K562 (cell line): ENCODE results near the gene RNF43. TPM values are rescaled to one million over a fixed set of nuclear protein-coding genes. Genes with fewer than 3 reads are reported as not detected.

Experiments used
- CEBPG ChIP-seq, 3 experiments: fragments of 200-800 bp in 1 of 3; sonication (Bioruptor generic) in 1 of 3; sonication (generic) in 1 of 3; formaldehyde crosslinking in 1 of 3; IDR thresholded peaks in 2 of 3; conservative IDR thresholded peaks in 1 of 3; 2 replicates each; pipeline versions ENCODE4 v1.6.1 to v1.8.0; 2016 to 2022; ENCODE audit warnings: missing compliant biosample characterization in 2 of 3, missing genetic modification characterization in 2 of 3, mild to moderate bottlenecking in 1 of 3, missing genetic modification reagents in 1 of 3
- HDAC6 ChIP-seq: IDR thresholded peaks from 2 replicates; pipeline ENCODE4 v1.6.1; 2012; ENCODE audit warnings: low read depth, mild to moderate bottlenecking, control low read depth, inconsistent platforms, low read length, moderate library complexity
- HSF4 ChIP-seq: fragments of 250-450 bp; sonication (Bioruptor Pico); IDR thresholded peaks from 2 replicates; pipeline ENCODE4 v2.1.2; 2022; ENCODE audit warnings: mild to moderate bottlenecking, moderate library complexity, borderline replicate concordance
- LARP7 ChIP-seq: fragments of 450-650 bp; IDR thresholded peaks from 2 replicates; pipeline ENCODE4 v1.6.1; 2016
- MAFG ChIP-seq: fragments of 450-650 bp; conservative IDR thresholded peaks from 2 replicates; pipeline ENCODE4 v1.6.1; 2016; ENCODE audit warnings: missing genetic modification characterization, missing compliant biosample characterization
- MED1 ChIP-seq: sonication (generic); formaldehyde crosslinking; IDR thresholded peaks from 2 replicates; pipeline ENCODE4 v1.8.1; 2023; ENCODE audit warnings: missing genetic modification reagents, borderline replicate concordance
- NCOR1 ChIP-seq: fragments of 450-650 bp; IDR thresholded peaks from 2 replicates; pipeline ENCODE4 v1.6.1; 2016; ENCODE audit warnings: mild to moderate bottlenecking, moderate library complexity
- PCBP2 ChIP-seq: fragments of 200-400 bp; formaldehyde crosslinking; IDR thresholded peaks from 2 replicates; pipeline ENCODE4 v1.6.1; 2018; ENCODE audit warnings: low read length, low read depth, mild to moderate bottlenecking, moderate library complexity; ENCODE audit not compliant: poor library complexity, severe bottlenecking
- PRMT5 ChIP-seq: sonication (generic); formaldehyde crosslinking; IDR thresholded peaks from 2 replicates; pipeline ENCODE4 v1.5.0; 2020; ENCODE audit warnings: missing genetic modification reagents
- SPI1 ChIP-seq: IDR thresholded peaks from 2 replicates; pipeline ENCODE4 v1.6.1; 2011; ENCODE audit warnings: low read depth, low read length, control low read depth, borderline replicate concordance
- TARDBP ChIP-seq: fragments of 450-650 bp; IDR thresholded peaks from 2 replicates; pipeline ENCODE4 v1.6.1; 2016
- YBX1 ChIP-seq: fragments of 450-650 bp; IDR thresholded peaks from 2 replicates; pipeline ENCODE4 v1.7.1; 2016; ENCODE audit warnings: mild to moderate bottlenecking
- ZNF263 ChIP-seq: sonication (generic); formaldehyde crosslinking; IDR thresholded peaks from 2 replicates; pipeline ENCODE4 v1.8.0; 2022; ENCODE audit warnings: mild to moderate bottlenecking, missing genetic modification reagents, borderline replicate concordance
- ZNF511 ChIP-seq: sonication (generic); formaldehyde crosslinking; IDR thresholded peaks from 2 replicates; pipeline ENCODE4 v1.8.0; 2022; ENCODE audit warnings: mild to moderate bottlenecking, missing genetic modification reagents
- ZSCAN29 ChIP-seq: fragments of 450-650 bp; IDR thresholded peaks from 2 replicates; pipeline ENCODE4 v1.6.1; 2017
- polyA plus RNA-seq, 8 experiments: library from polyadenylated mRNA; depleted of rRNA in 4 of 8; stranded (reverse) in 5 of 8; unstranded in 3 of 8; fragments of >200 nt; fragmentation: Nextera tagmentation in 2 of 8; fragmentation: Illumina TruSeq in 1 of 8; extraction: Ambion mirVana in 2 of 8; extraction: Trizol in 1 of 8; gene quantifications; 2 replicates each; pipeline versions ENCODE4 v1.2.1 to v1.2.3, GENCODE V29; 2011 to 2014; ENCODE audit warnings: inconsistent platforms in 1 of 8, missing spikeins in 1 of 8
- total RNA-seq, 7 experiments: library from RNA; depleted of rRNA in 6 of 7; stranded (reverse); fragments of >200 nt in 6 of 7; fragmentation: Illumina TruSeq in 2 of 7; extraction: Trizol in 2 of 7; gene quantifications; 2 replicates each; pipeline versions ENCODE4 v1.2.1 to v1.2.3, GENCODE V29; 2011 to 2021; ENCODE audit warnings: low replicate concordance in 1 of 7
- TF ChIP-seq, protein P1 (sequence below): fragments of 250-450 bp; sonication (Bioruptor Pico); IDR thresholded peaks from 2 replicates; pipeline ENCODE4 v1.9.0; 2021; ENCODE audit warnings: mild to moderate bottlenecking, inconsistent platforms
- TF ChIP-seq, protein P2 (sequence below), 2 experiments: fragments of 450-650 bp in 1 of 2; sonication (generic) in 1 of 2; formaldehyde crosslinking; conservative IDR thresholded peaks; 2 replicates each; pipeline versions ENCODE4 v1.4.0 to v1.8.1; 2020 to 2022; ENCODE audit warnings: mild to moderate bottlenecking in 1 of 2, missing genetic modification reagents in 1 of 2

Gene RNF43
- total and polyA plus RNA-seq, 9 of the 15 experiments (the other 6 are each of a cell fraction or from before 2014, with no cell fraction given), result 0.29 to 2.7 (median 1.4) TPM

- TF ChIP-seq SPI1 (no peak), LARP7 (no peak), TARDBP (no peak), PCBP2 (no peak), HDAC6 (no peak), YBX1 (no peak), ZNF263 (CRISPR knock-in tag) (no peak), PRMT5 (CRISPR knock-in tag) (no peak), CEBPG (CRISPR knock-in tag; IDR thresholded peaks at IDR 0.05) (no peak), CEBPG (tag; conservative IDR thresholded peaks at IDR 0.05 in 1 of 2, IDR thresholded peaks at IDR 0.05 in 1 of 2) (no peak), ZSCAN29 (no peak), MAFG (tag) (no peak), ZNF511 (CRISPR knock-in tag) (no peak), HSF4 (CRISPR knock-in tag) (no peak), NCOR1 (peak; percentile 49), MED1 (CRISPR knock-in tag) (no peak)
- TF ChIP-seq, protein P1, sequence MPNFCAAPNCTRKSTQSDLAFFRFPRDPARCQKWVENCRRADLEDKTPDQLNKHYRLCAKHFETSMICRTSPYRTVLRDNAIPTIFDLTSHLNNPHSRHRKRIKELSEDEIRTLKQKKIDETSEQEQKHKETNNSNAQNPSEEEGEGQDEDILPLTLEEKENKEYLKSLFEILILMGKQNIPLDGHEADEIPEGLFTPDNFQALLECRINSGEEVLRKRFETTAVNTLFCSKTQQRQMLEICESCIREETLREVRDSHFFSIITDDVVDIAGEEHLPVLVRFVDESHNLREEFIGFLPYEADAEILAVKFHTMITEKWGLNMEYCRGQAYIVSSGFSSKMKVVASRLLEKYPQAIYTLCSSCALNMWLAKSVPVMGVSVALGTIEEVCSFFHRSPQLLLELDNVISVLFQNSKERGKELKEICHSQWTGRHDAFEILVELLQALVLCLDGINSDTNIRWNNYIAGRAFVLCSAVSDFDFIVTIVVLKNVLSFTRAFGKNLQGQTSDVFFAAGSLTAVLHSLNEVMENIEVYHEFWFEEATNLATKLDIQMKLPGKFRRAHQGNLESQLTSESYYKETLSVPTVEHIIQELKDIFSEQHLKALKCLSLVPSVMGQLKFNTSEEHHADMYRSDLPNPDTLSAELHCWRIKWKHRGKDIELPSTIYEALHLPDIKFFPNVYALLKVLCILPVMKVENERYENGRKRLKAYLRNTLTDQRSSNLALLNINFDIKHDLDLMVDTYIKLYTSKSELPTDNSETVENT, result no peak
- TF ChIP-seq, protein P2, sequence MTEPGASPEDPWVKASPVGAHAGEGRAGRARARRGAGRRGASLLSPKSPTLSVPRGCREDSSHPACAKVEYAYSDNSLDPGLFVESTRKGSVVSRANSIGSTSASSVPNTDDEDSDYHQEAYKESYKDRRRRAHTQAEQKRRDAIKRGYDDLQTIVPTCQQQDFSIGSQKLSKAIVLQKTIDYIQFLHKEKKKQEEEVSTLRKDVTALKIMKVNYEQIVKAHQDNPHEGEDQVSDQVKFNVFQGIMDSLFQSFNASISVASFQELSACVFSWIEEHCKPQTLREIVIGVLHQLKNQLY (CRISPR knock-in tag; conservative IDR thresholded peaks at IDR 0.05), result no peak
Observed at GRCh38 chr17:58387834-58388233, 29.5 kb downstream of the RNF43 start (continued).
